NK-92 treated with Interleukin-12 subunit alpha and Interleukin-12 subunit beta, amount 100 ng/mL, for 24 hours (cell line): ENCODE results near the gene SHROOM2.

Experiments used
- DNase-seq: peaks from one replicate; lab custom pipeline; 2025; lab: John Stamatoyannopoulos, UW

SHROOM2 gene

GRCh38 chrX:9947131-9947794 is 161.0 kb downstream of the SHROOM2 start:
- no peak for DNase-seq

- DNase-seq: no peak
Measured at GRCh38 chrX:9948406-9948805, 162.2 kb downstream of the SHROOM2 start.

DNA sequence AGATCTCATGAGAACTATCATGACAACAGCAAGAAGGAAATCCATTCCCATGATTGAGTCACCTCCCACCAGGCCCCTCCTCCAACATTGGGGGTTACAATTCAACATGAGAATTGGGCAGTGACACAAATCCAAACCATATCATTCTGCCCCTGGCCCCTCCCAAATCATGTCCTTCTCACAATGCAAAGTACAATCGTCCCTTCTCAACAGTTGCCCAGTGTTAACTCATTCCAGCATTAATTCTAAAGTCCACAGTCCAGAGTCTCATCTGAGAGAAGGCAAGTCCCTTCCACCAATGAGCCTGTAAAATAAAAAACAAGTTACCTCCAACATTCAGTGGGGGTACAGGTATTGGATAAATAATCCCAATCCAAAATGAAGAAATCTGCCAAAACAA is 166.1 kb downstream of the SHROOM2 start:
- no peak for DNase-seq

DNA sequence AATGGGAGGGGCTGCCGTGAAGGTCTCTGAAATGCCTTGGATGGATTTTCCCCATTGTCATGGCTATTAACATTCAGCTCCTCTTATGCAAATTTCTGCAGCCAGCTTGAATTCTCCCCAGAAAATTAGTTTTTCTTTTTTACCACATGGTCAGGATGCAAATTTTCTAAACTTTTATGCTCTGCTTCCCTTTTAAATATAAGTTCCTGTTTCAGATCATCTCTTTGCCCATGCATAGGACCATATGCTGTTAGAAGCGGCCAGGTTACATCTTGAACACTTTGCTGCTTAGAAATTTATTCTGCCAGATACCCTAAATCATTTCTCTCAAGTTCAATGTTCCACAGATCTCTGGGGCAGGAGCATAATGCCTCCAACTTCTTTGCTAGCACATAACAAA is 167.2 kb downstream of the SHROOM2 start:
- DNase-seq: no peak

DNA sequence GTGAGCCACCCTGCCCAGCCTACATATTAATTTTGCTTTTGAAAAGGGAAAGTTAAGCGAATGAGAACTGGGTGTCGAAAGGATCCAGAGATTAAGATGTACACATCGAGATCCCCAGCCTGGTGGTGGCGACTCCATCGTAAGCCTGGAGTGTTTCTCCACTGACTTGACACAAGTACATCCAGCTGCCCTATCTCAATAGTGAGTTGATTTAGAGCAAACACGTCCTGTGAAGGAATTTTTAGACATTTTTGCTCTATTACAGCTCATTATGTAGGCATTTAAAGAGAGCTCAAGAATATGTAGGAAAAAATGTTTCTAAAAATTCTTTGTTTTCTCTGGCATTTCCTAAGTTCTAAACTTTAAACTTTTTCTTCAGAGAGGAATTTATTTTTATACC is 169.3 kb downstream of the SHROOM2 start:
- no peak for DNase-seq

DNA sequence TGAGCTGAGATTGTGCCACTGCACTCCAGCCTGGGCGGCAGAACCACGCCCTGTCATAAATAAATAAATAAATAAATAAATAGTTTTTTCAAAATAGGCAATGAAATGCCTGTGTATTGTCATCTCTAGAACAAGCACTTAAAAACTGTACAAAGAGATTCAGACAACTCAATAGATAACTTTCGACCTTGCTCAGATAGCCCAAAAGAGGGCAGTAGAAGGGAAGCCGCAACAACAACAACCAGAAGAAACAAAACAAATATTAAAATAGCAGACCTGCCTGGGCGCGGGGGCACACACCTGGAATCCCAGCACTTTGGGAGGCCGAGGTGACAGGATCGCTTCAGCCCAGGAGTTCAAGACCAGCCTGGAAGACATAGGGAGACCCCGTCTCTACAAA is 171.5 kb downstream of the SHROOM2 start:
- no peak for DNase-seq

DNA sequence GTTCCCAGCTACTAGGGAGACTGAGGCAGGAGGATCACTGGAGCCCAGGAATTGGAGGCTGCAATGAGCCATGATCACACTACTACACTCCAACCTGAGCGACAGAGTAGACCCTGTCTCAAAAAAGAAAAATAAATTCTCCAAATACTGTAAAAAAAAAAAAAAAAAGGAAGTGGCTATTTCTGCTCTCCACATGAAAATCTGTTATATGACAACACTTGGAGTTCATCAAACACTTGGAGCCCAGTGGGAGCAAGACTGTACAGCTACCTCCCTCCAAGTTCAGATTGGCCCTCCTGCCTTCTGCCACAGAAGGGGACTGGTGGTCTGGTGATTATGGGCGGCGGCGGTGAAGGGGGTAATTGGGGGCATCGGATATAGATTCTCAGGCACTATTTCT is 172.0 kb downstream of the SHROOM2 start:
- no peak for DNase-seq

- DNase-seq: no peak
Measured at GRCh38 chrX:9961750-9962149, 175.5 kb downstream of the SHROOM2 start.

- no peak for DNase-seq
Measured at GRCh38 chrX:9966775-9967408, 180.7 kb downstream of the SHROOM2 start, which contains the start of gene CLDN34. CLDN34 (plus strand) TSS chrX:9967358; CDS start chrX:9967358, 0 bp downstream.

DNA sequence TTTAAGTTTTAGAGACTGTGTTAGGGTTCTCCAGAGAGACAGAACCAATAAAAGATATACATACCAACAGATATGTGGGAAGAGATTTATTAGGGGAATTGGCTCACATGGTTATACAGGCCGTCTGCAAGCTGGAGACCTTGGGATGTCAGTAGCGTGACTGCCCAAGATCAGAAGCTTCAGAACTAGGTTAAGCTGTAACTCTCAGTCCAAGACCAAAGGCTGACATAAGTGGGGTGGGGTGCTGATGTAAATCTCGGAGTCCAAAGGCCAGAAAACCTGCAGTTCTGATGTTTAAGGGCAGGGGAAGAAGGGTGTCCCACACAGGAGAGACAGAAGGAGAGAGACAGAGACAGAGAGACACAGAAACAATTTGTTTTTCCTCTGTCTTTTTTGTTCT is 191.4 kb downstream of the SHROOM2 start:
- no peak for DNase-seq

DNA sequence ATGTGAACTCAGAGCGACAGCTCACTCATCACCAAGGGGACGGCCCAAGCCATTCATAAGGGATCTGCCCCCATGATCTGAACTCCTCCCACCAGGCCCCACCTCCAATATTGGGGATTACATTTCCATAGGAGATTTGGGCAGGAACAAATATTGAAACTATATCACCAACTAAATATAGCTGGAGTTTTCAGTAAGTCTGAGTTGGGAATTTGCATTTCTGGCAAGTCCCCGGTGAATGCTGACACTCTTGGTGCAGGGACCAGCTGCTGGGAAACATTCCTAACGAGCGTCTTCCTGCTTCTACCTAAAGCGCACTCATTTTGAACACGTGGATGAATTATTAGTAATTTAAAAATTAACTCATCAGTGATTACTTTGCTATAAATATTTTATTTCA is 194.2 kb downstream of the SHROOM2 start:
- no peak for DNase-seq

- DNase-seq: no peak
Measured at GRCh38 chrX:9980927-9981326, 194.7 kb downstream of the SHROOM2 start.

DNA sequence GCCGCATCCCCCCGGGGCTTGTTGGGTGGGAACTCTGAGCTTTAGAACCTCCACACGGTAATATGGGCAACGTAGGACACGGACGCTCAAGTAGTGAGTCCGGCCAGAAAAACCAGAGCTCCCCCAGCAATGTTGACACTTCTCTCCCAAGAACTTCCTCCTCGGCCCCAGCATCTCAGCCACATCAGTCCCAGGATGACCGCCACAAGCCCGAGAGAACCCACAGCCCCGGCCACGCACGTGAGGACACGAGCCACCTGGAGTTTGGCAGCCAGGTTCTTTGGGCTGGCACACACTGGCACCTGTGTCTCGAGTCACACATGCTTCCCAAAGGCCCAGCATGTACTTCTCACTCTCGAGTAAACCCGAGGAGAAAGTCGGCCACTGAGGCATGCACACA is 197.2 kb downstream of the SHROOM2 start:
- DNase-seq: no peak

DNA sequence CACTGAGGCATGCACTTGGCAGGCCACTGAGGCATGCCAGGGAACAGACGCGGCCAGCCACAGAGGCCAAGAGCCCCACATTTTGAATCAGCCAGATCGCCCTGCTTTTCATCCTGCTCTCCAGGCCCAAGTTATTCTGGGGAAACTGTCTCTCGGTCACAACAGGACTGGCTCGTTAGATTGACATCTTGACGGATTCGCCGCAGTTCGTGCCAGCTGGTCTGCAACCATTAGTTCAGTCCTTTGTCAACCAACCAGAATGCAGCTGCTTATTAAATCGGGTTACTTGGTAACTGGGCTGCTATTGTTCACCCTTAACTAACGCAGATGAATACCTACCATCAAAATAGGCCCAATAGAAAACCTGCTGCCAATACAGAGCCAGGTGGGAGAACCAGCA is 197.6 kb downstream of the SHROOM2 start:
- DNase-seq: no peak

DNA sequence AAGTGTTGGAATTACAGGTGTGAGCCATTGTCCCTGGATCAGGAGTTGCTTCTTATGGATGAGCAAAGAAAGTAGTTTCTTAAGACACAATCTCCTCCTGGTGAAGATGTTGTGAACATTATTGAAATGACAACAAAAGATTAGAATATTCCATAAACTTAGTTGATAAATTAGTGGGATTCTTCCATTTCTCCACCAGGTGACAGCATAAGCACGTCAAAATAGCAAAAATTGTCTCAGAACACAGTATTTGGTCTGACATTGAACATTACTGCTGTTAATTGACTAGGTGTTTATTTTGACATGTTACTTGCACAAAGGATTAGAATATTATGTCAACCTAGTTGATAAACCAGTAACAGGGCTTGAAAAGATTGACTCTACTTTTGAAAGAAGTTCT is 202.5 kb downstream of the SHROOM2 start:
- DNase-seq: no peak

- no peak for DNase-seq
Measured at GRCh38 chrX:9992061-9992460, 205.8 kb downstream of the SHROOM2 start.

DNA sequence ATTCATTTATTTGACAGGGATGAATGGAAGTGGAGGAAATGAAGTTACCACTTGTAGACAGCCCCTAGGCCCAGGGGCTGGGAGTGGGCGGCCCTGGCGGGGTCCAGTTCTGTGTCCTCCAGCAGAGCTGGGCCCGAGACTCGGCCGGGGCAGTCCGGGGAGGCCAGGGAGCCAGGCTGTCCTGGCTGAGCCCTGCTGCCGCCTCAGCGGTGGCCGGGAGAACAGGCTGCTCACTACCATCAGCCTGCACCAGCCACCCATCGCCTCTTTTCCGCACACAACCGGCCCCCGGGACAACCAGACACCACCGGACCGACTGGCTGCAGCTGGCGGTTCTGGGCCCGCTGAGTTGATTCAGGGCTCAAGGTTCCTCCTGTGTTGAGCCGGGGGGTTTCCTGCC is 206.5 kb downstream of the SHROOM2 start:
- no peak for DNase-seq

- DNase-seq: peak; percentile 32
Measured at GRCh38 chrX:9995855-9996339, 209.7 kb downstream of the SHROOM2 start.

DNA sequence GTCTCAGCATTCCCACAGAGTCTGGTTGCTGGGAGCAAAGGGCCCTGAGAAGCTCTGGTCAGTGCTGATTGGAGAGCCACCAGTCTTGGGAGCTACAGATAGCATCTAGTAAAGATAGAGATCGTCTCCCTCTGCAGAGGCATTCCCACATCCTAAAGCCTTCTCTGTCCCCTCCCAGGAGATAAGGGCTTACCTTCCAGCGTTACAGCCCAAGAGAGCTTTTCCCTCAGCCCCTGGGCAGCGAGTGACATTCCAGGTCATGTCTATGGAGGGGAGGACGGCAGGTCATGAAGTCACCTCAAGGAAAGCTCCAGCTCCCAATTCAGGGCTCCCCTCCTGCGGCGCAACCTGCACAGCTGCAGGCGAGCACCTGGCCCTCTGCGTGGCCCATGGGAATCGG is 210.8 kb downstream of the SHROOM2 start:
- DNase-seq: no peak

DNA sequence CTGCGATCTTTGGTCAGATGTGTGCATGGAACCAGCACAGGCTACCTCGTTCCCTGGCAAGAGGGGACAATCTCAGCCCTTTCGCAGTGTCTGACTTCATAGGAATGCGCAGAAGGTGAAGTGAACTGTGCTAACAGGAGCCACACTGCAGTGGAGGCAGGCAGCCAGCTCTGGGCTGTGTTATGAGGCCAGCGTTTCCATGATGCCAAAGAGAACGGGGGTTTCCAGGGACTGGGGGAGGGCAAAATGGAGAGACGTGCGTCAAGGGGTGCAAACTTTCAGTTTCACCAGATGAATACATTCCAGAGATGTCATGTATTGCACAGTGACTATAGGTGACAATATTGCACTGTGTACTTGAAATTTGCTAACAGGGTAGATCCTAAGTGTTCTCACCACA is 211.3 kb downstream of the SHROOM2 start:
- no peak for DNase-seq
